B cell (primary cell): Measurements from ENCODE around the gene B4GALNT4. TPM values are rescaled to one million over a fixed set of nuclear protein-coding genes. Genes with fewer than 3 reads are reported as not detected.

Experiments
- ATAC-seq: fragments of 200-7000 bp; cut with Tn5 transposase; one replicate; pipeline ENCODE4 v1.10.0; 2021; ENCODE audit warnings: low read depth, mild to moderate bottlenecking, moderate number of reproducible peaks, moderate library complexity
- CTCF ChIA-PET: fragments of 350-600 bp; sonication (Branson Sonifier 250); formaldehyde crosslinking; loops from one replicate; lab custom pipeline; 2021; ENCODE audit warnings: antibody characterized with exemption, inconsistent platforms; lab: Charles Lee
- POLR2A ChIA-PET: fragments of 350-600 bp; sonication (Branson Sonifier 250); formaldehyde crosslinking; loops from one replicate; lab custom pipeline; 2021; ENCODE audit warnings: antibody characterized with exemption; lab: Charles Lee
- DNase-seq: peaks from one replicate; pipeline ENCODE4 v3.0.0; 2013
- H2AFZ ChIP-seq: 2 replicates; pipeline ENCODE4 v1.6.1; 2012; ENCODE audit warnings: mild to moderate bottlenecking, low read depth, low read length; ENCODE audit not compliant: insufficient read depth, poor library complexity, severe bottlenecking
- H3K27ac ChIP-seq, 2 donors: 1 replicate in 1 of 2; 2 replicates in 1 of 2; pipeline ENCODE4 v1.5.1; 2012 to 2013; ENCODE audit warnings: low read length in 2 of 2, mild to moderate bottlenecking in 2 of 2, moderate library complexity in 1 of 2
- H3K27me3 ChIP-seq, 4 experiments: fragments of 200-600 bp in 1 of 4; sonication (generic) in 1 of 4; replicated peaks in 1 of 4; 1 replicate in 2 of 4; 2 replicates in 2 of 4; pipeline versions ENCODE4 v1.6.1 to v1.7.0; 2013 to 2016; ENCODE audit warnings: low read length in 3 of 4, mild to moderate bottlenecking in 2 of 4, mixed read lengths in 1 of 4, moderate library complexity in 1 of 4; ENCODE audit not compliant: insufficient read depth in 4 of 4, control insufficient read depth in 3 of 4; ENCODE audit errors: control extremely low read depth in 1 of 4
- H3K36me3 ChIP-seq, 2 experiments: replicated peaks in 1 of 2; 1 replicate in 1 of 2; 2 replicates in 1 of 2; pipeline versions ENCODE4 v1.6.1 to v1.7.1; 2013; ENCODE audit warnings: low read length in 1 of 2; ENCODE audit not compliant: insufficient read depth in 2 of 2, control insufficient read depth in 1 of 2; ENCODE audit errors: control extremely low read depth in 1 of 2, extremely low read depth in 1 of 2
- H3K4me1 ChIP-seq, 2 donors: fragments of 200-600 bp in 1 of 2; sonication (generic) in 1 of 2; 1 replicate in 1 of 2; 2 replicates in 1 of 2; pipeline versions ENCODE4 v1.5.1 to v1.6.1; 2013 to 2017; ENCODE audit warnings: low read length in 2 of 2; ENCODE audit not compliant: control insufficient read depth in 2 of 2, insufficient read depth in 2 of 2
- H3K4me2 ChIP-seq: replicated peaks from 2 replicates; pipeline ENCODE3; 2012; ENCODE audit warnings: mild to moderate bottlenecking, low read depth, low read length; ENCODE audit not compliant: poor library complexity, severe bottlenecking
- H3K4me3 ChIP-seq, 5 experiments: fragments of 200-600 bp in 1 of 5; sonication (generic) in 1 of 5; 1 replicate in 3 of 5; 2 replicates in 2 of 5; pipeline versions ENCODE4 v1.5.1 to v1.7.0; 2011 to 2016; ENCODE audit warnings: low read length in 4 of 5, mild to moderate bottlenecking in 4 of 5, low read depth in 2 of 5, control low read depth in 1 of 5, moderate library complexity in 1 of 5; ENCODE audit not compliant: insufficient read depth in 1 of 5; ENCODE audit errors: control extremely low read depth in 1 of 5, extremely low read depth in 1 of 5
- H3K79me2 ChIP-seq: fragments of 200-600 bp; sonication (generic); one replicate; pipeline ENCODE4 v1.6.0; 2016; ENCODE audit warnings: low read length; ENCODE audit not compliant: control insufficient read depth, insufficient read depth
- H3K9ac ChIP-seq: fragments of 200-600 bp; sonication (generic); 2 replicates; pipeline ENCODE4 v1.6.1; 2017; ENCODE audit warnings: mild to moderate bottlenecking, low read length, moderate library complexity
- H3K9me3 ChIP-seq, 3 donors: one replicate each; pipeline versions ENCODE4 v1.6.1 to v1.7.1; 2013; ENCODE audit warnings: low read length in 2 of 3; ENCODE audit not compliant: control insufficient read depth in 2 of 3, insufficient read depth in 1 of 3; ENCODE audit errors: control extremely low read depth in 1 of 3
- H4K20me1 ChIP-seq: 2 replicates; pipeline ENCODE4 v1.6.0; 2012; ENCODE audit warnings: mild to moderate bottlenecking, low read length; ENCODE audit not compliant: insufficient read depth, control insufficient read depth, poor library complexity, severe bottlenecking
- H3K27ac Mint-ChIP-seq: one replicate; pipeline ENCODE4 v1.8.0; 2021; ENCODE audit warnings: mixed read lengths
- H3K27me3 Mint-ChIP-seq: one replicate; pipeline ENCODE4 v1.8.0; 2021; ENCODE audit warnings: mixed read lengths
- H3K4me1 Mint-ChIP-seq: one replicate; pipeline ENCODE4 v1.8.0; 2021; ENCODE audit warnings: mixed read lengths
- H3K4me3 Mint-ChIP-seq: one replicate; pipeline ENCODE4 v1.8.0; 2021; ENCODE audit warnings: mixed read lengths
- H3K9me3 Mint-ChIP-seq: one replicate; pipeline ENCODE4 v1.8.0; 2022; ENCODE audit warnings: mixed read lengths; ENCODE audit not compliant: insufficient read depth
- CTCF ChIP-seq: fragments of 200-600 bp; IDR thresholded peaks from one replicate; pipeline ENCODE4 v1.8.0; 2022; ENCODE audit warnings: antibody characterized with exemption, mild to moderate bottlenecking
- EZH2 ChIP-seq: IDR thresholded peaks from 2 replicates; pipeline ENCODE4 v1.6.1; 2012; ENCODE audit warnings: borderline replicate concordance, low read depth, mild to moderate bottlenecking, moderate library complexity, low read length; ENCODE audit not compliant: insufficient read depth, poor library complexity, severe bottlenecking
- whole genome bisulfite sequencing: methylation state at CpG from one replicate; pipeline ENCODE4 v1.1.5; 2013; ENCODE audit warnings: missing lambda C conversion rate; ENCODE audit not compliant: insufficient coverage; 5-methylcytosine and 5-hydroxymethylcytosine counted together
- intact Hi-C: fragments of 100-400 bp; cut with micrococcal nuclease; formaldehyde crosslinking; loops from one replicate; pipeline ENCODE4 v1.10.0; 2022
- polyA plus RNA-seq: library from polyadenylated mRNA; depleted of rRNA; stranded (reverse); fragments of >200 nt; gene quantifications from 2 replicates; pipeline ENCODE4 v1.2.3, GENCODE V29; 2012
- total RNA-seq, 2 donors: library from RNA; stranded (reverse); fragments of 120-200 nt in 1 of 2; gene quantifications; 1 replicate in 1 of 2; 2 replicates in 1 of 2; pipeline versions ENCODE4 v1.2.3 to v1.2.4, GENCODE V29; 2013 to 2022

Gene B4GALNT4
- total and polyA plus RNA-seq, 2 donors (not counting 1 experiment from before 2014, with no cell fraction given) = not detected

GRCh38 chr11:416757-417621 is 47.7 kb downstream of the B4GALNT4 start:
- Mint-ChIP-seq H3K27me3 (no peaks in the 10 kb centered on the region), H3K4me1 (peaks cover 24% of the 10 kb centered on the region), H3K9me3 (no peaks in the 10 kb centered on the region), H3K27ac (peak overlapping the region; percentile 76), H3K4me3 (peak overlapping the region; percentile 89)
- Histone ChIP-seq H3K9me3 (no peaks in the 10 kb centered on the region), H3K9ac (peak overlapping the region; percentile 77), H2AFZ (peak overlapping the region; percentile 80), H3K79me2 (peaks cover 13% of the 10 kb centered on the region), H3K36me3 (no peaks in the 10 kb centered on the region), H3K4me1 (peaks cover 24 to 37% of the 10 kb centered on the region in 2 donors), H3K27me3 (no peaks in the 10 kb centered on the region), H3K4me2 (peak overlapping the region; percentile 99), H4K20me1 (peaks cover 5% of the 10 kb centered on the region), H3K27ac (peak overlapping the region; percentile 41 to 53), H3K4me3 (peak overlapping the region in 4 of 5 experiments; percentile 65 to 79 (median 71))
- ATAC-seq (peak; percentile 53), DNase-seq (peak; percentile 65)
- no peak for TF ChIP-seq EZH2
- POLR2A ChIA-PET = interaction anchor here (1.1 to 1.7 kb wide), 5 partner anchors 10 to 210 kb away, joined by 3 to 14 read pairs (median 4); partner anchors contain the start of genes BET1L, PTDSS2, RIC8A and RNH1
- 2% methylated on average over 97 of the region's 97 CpGs for WGBS
- intact Hi-C loops = no loop called here
- CTCF ChIA-PET = interaction anchor here (1.5 to 1.8 kb wide), 2 partner anchors 10 to 32 kb away, joined by 6 to 17 read pairs; no protein-coding TSS in a partner anchor

DNA sequence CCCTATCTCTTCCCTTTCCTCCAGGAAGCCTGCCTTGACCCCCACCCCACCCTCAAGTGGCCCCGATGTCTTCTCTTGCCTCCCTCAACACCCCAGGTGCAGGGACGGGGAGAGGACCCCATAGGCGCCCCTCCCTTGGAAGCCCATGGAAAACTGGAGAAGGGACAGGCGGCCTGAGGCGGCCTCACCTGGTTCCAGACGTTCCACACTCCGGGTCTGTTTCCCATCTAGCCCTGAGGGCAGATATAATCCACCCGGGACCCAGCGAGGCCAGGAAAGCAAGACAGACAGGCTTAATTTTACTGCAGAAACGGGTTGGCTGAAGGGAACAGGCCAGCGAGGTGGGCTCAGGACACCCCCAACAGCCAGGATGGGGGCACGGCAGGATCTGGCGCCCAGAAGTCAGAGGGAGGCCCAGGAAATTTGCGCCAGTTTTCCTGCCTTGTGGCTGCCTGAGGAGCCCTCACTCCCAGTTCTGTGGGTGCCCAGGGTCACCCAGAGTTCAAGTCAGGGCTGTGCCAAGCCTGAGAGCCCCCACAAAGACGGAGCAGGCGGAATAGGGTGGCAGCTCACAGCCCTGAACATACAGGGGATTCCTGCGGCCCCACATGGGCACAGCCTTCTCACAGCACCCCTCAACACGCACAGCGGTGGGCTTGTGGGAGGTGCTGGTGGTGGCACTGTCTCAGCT is 48.5 kb downstream of the B4GALNT4 start:
- Mint-ChIP-seq H3K4me3 (peak overlapping the region; percentile 78), H3K27me3 (no peaks in the 10 kb centered on the region), H3K9me3 (no peaks in the 10 kb centered on the region), H3K27ac (peak overlapping the region; percentile 46), H3K4me1 (peaks cover 24% of the 10 kb centered on the region)
- peak overlapping the region in 3 of 5 experiments; percentile 67 to 79 (median 75) for H3K4me3 ChIP-seq
- H4K20me1 ChIP-seq = peaks cover 5% of the 10 kb centered on the region
- H3K9ac ChIP-seq = peak overlapping the region; percentile 77
- no peaks in the 10 kb centered on the region for H3K36me3 ChIP-seq
- peaks cover 24 to 37% of the 10 kb centered on the region in 2 donors for H3K4me1 ChIP-seq
- H3K4me2 ChIP-seq = peak overlapping the region; percentile 99
- ChIA-PET CTCF (interaction anchor here (1.8 kb wide), 1 partner anchor 11 kb away, joined by 6 read pairs; no protein-coding TSS in a partner anchor), POLR2A (interaction anchor here (1.1 to 1.7 kb wide), 3 partner anchors 11 to 211 kb away, joined by 3 to 14 read pairs (median 4); partner anchors contain the start of genes BET1L, PTDSS2 and RIC8A)
- intact Hi-C loops = no loop called here
- DNase-seq (no peak), ATAC-seq (no peak)
- peak overlapping the region; percentile 80 for H2AFZ ChIP-seq
- H3K27ac ChIP-seq = no peak overlapping the region
- peaks cover 13% of the 10 kb centered on the region for H3K79me2 ChIP-seq
- TF ChIP-seq EZH2 (no peak), CTCF (no peak)
- no peaks in the 10 kb centered on the region for H3K27me3 ChIP-seq
- WGBS = 82% methylated on average over 19 of the region's 19 CpGs
- H3K9me3 ChIP-seq = no peaks in the 10 kb centered on the region
